ENCODE measurements around the gene TFPI.
"Not testable (repeated sequence)": the region's sequence is repeated elsewhere in the genome, so short reads cannot be mapped to it uniquely, and the experiment has no call there.

DNA sequence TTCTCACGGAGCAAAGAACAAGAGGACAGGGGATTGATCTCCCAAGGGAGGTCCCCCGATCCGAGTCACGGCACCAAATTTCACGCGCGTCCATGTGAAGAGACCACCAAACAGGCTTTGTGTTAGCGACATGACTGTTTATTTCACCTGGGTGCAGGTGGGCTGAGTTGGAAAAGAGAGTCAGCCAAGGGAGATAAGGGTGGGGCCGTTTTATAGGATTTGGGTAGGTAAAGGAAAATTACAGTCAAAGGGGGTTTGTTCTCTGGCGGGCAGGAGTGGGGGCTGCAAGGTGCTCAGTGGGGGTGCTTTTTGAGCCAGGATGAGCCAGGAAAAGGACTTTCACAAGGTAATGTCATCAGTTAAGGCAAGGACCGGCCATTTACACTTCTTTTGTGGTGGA, 11.4 kb upstream of the TFPI start:
- TF ChIP-seq EZH2 (IDR thresholded peaks at IDR 0.05; ENCODE audit: borderline replicate concordance); CTCF (IDR thresholded peaks at IDR 0.05; ENCODE audit: poor library complexity); EZH2phosphoT487 (IDR thresholded peaks at IDR 0.05; ENCODE audit: low read depth, severe bottlenecking, unreplicated experiment): not testable (repeated sequence)

Measured in hepatocyte (in vitro differentiated cells).